ENCODE measurements around the gene USP33. TPM values are rescaled to one million over a fixed set of nuclear protein-coding genes. Genes with fewer than 3 reads are reported as not detected.
A peak's percentile ranks its signal among the peaks of the same experiment; 100 is the strongest.
"Not testable (repeated sequence)": the region's sequence is repeated elsewhere in the genome, so short reads cannot be mapped to it uniquely, and the experiment has no call there.

The USP33 gene
- total and polyA plus RNA-seq, 2 of the 13 experiments (the other 11 are each of a cell fraction or from before 2014, with no cell fraction given) = 32.0 to 49.1 TPM

DNA sequence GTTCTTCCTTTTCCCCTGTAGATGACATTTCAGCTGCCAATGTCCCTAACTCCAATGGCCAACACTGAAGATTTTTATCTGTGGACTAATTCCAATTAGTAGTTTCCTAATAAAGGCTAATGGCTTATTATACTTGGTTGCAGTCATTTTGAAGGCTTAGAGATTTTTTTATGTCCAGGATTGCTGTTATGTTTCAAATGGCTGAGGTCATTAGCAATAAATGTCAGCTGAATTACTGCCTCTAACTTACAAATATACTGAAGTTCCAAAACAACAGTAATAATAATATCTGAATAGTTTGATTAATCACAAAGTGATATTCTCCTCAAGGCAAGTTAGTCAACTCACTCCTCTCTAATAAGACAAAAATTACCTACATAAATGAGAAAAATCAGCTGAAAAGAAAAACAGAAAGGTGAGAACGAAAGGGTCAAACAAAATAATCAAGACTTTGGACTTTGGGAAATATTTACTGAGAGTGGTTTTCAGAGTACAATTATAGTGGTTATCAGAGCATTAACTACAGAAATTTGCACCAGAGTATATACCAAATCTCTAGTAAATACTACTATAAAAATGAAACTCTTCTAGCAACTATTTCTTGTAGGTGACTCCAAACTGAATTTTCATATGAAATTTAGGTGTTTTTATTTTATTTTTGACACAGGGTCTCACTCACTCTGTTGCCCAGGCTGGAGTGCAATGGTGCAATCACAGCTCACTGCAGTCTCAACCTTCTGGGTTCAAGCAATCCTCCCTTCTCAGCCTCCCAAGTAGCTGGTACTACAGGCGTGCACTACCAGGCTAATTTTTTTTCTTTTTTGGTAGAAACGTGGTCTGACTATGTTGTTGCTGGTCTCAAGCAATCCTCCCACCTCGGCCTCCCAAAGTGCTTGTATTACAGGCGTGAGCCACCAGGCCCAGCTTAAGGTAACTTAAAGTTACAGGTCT is 80.7 kb downstream of the USP33 start (continued):
- TF ChIP-seq HNF4A (CRISPR knock-in tag; IDR thresholded peaks at IDR 0.05) (peak; percentile 65), CEBPG (CRISPR knock-in tag; IDR thresholded peaks at IDR 0.05) (peak; percentile 33; the same call in 1 of the 2 replicates)

DNA sequence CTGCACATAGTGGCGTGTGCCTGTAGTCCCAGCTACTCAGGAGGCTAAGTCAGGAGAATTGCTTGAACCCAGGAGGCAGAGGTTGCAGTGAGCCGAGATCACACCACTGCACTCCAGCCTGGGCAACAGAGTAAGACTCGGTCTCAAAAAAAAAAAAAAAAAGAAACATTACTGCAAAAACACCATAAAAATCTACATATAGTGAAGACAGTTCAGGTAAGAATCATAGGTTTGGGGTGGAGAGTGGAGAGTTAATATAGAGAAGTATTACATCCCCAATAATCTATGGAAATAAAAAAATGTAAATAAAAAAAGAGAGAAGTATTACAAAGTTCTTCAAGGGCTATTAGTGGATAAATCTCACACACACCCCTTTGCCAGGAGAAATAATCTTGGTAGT is 84.8 kb downstream of the USP33 start:
- H3K9me3 ChIP-seq (ENCODE audit: low read length); intact Hi-C loops (cut with micrococcal nuclease; ENCODE audit: unreplicated experiment); in situ Hi-C loops (cut with HindIII; ENCODE audit: extremely low pct_ligation_motif_present, low pct_unique_long_range_greater_than_20kb); H2AFZ ChIP-seq (ENCODE audit: low read length); BruUV-seq (replicated peaks); CTCF ChIA-PET (ENCODE audit: low intra/inter-chr PET ratio, low total read pairs); H3K4me2 ChIP-seq (ENCODE audit: low read depth, low read length); FAIRE-seq; H3K4me3 ChIP-seq (replicated peaks in 1 of 3; ENCODE audit: insufficient read depth in 1 of 3, low read depth in 2 of 3, low read length in 3 of 3); H3K27me3 ChIP-seq (ENCODE audit: control insufficient read depth in 1 of 2, insufficient read depth in 2 of 2, low read length in 2 of 2); ATAC-seq; POLR2A ChIA-PET; H3K36me3 ChIP-seq (replicated peaks in 1 of 2; ENCODE audit: control insufficient read depth in 1 of 2, insufficient read depth in 2 of 2, low read length in 2 of 2); H3K9ac ChIP-seq (ENCODE audit: insufficient read depth, low read depth, low read length); H3K27ac ChIP-seq (ENCODE audit: extremely low read length, insufficient read depth, low read length); DNase-seq (ENCODE audit: low spot score): not testable (repeated sequence)
- Histone ChIP-seq H4K20me1 (ENCODE audit: insufficient read depth, low read length) (peaks cover 30% of the 10 kb centered on the region), H3K79me2 (ENCODE audit: insufficient read depth, low read length) (peaks cover 100% of the 10 kb centered on the region), H3K4me1 (ENCODE audit: insufficient read depth, low read length) (peaks cover 62% of the 10 kb centered on the region)
- 95% methylated on average over 3 of the region's 3 CpGs for WGBS (ENCODE audit: low lambda C conversion rate)

DNA sequence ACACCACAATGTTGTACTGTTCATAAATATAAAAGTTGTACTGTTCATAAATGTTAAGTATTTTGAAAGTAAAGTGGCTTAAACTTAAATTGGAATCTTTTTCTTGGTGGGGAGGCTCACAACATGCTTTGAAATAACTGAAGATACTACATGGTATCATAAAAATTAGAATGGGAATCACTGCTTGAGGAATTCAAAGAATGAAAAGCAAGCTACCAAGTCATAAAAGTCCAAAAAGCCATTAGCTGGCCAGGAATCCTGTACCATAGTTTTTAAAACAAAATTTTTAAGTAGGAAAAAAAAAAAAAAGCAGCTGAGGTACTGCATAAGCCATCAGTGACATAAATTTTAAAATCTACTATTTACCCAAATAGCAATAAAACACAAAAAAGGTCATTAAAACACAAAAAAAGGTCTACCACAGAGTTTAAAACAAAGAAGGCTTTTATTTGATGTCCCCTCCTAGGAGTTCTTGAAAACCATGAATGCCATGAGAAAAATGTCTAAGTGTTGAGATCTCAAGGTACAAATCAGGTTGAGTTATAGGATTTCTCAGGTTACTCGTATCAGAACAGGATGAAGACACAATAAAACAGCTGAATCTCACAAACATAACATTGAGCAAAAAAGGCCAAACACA is 85.8 kb downstream of the USP33 start:
- intact Hi-C loops (cut with micrococcal nuclease; ENCODE audit: unreplicated experiment) (no loop called here), in situ Hi-C loops (cut with HindIII; ENCODE audit: extremely low pct_ligation_motif_present, low pct_unique_long_range_greater_than_20kb) (no loop called here)
- no peaks in the 10 kb centered on the region for H3K9me3 ChIP-seq (ENCODE audit: low read length)
- DNase-seq (ENCODE audit: low spot score) (no peak), ATAC-seq (no peak), FAIRE-seq (no peak)
- BruUV-seq (replicated peaks) = no TSS peak
- peaks cover 32% of the 10 kb centered on the region for H4K20me1 ChIP-seq (ENCODE audit: insufficient read depth, low read length)
- H3K79me2 ChIP-seq (ENCODE audit: insufficient read depth, low read length) = peaks cover 98% of the 10 kb centered on the region
- no peak overlapping the region for H3K4me3 ChIP-seq (replicated peaks in 1 of 3; ENCODE audit: insufficient read depth in 1 of 3, low read depth in 2 of 3, low read length in 3 of 3)
- 92% methylated on average over 1 of the region's 1 CpG for WGBS (ENCODE audit: low lambda C conversion rate)
- POLR2A ChIA-PET = no interaction called here
- CTCF ChIA-PET (ENCODE audit: low intra/inter-chr PET ratio, low total read pairs) = no interaction called here
- H3K4me2 ChIP-seq (ENCODE audit: low read depth, low read length) = no peak overlapping the region
- no peak overlapping the region for H3K27ac ChIP-seq (ENCODE audit: extremely low read length, insufficient read depth, low read length)
- H3K27me3 ChIP-seq (ENCODE audit: control insufficient read depth in 1 of 2, insufficient read depth in 2 of 2, low read length in 2 of 2) = no peaks in the 10 kb centered on the region
- H3K36me3 ChIP-seq (replicated peaks in 1 of 2; ENCODE audit: control insufficient read depth in 1 of 2, insufficient read depth in 2 of 2, low read length in 2 of 2) = peaks cover 0 to 5% of the 10 kb centered on the region in 2 experiments; a peak in 1 of 5 replicates
- H3K4me1 ChIP-seq (ENCODE audit: insufficient read depth, low read length) = peaks cover 52% of the 10 kb centered on the region
- no peak overlapping the region for H2AFZ ChIP-seq (ENCODE audit: low read length)
- no peak overlapping the region for H3K9ac ChIP-seq (ENCODE audit: insufficient read depth, low read depth, low read length)
- TF ChIP-seq NFKB2 (CRISPR knock-in tag; IDR thresholded peaks at IDR 0.05; ENCODE audit: borderline replicate concordance) = no peak
- TF ChIP-seq MZF1 (CRISPR knock-in tag; IDR thresholded peaks at IDR 0.05; ENCODE audit: borderline replicate concordance) = no peak
- TF ChIP-seq ZSCAN20 (CRISPR knock-in tag; IDR thresholded peaks at IDR 0.05; ENCODE audit: borderline replicate concordance) = no peak
- TF ChIP-seq POLR2AphosphoS5 (IDR thresholded peaks at IDR 0.05; ENCODE audit: low read depth, low read length) = no peak
- TF ChIP-seq ZNF256 (CRISPR knock-in tag; conservative IDR thresholded peaks at IDR 0.05) = no peak
- no peak for TF ChIP-seq ZNF567 (CRISPR knock-in tag; IDR thresholded peaks at IDR 0.05; ENCODE audit: borderline replicate concordance)
- no peak for TF ChIP-seq ZNF292 (CRISPR knock-in tag; IDR thresholded peaks at IDR 0.05; ENCODE audit: borderline replicate concordance, low read depth)
- TF ChIP-seq ZNF672 (CRISPR knock-in tag; IDR thresholded peaks at IDR 0.05) = no peak
- TF ChIP-seq, protein P1, sequence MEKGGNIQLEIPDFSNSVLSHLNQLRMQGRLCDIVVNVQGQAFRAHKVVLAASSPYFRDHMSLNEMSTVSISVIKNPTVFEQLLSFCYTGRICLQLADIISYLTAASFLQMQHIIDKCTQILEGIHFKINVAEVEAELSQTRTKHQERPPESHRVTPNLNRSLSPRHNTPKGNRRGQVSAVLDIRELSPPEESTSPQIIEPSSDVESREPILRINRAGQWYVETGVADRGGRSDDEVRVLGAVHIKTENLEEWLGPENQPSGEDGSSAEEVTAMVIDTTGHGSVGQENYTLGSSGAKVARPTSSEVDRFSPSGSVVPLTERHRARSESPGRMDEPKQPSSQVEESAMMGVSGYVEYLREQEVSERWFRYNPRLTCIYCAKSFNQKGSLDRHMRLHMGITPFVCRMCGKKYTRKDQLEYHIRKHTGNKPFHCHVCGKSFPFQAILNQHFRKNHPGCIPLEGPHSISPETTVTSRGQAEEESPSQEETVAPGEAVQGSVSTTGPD (CRISPR knock-in tag; IDR thresholded peaks at IDR 0.05) = no peak
- TF ChIP-seq ZNF775 (CRISPR knock-in tag; IDR thresholded peaks at IDR 0.05; ENCODE audit: borderline replicate concordance) = no peak
- no peak for TF ChIP-seq REXO4 (CRISPR knock-in tag; IDR thresholded peaks at IDR 0.05; ENCODE audit: borderline replicate concordance)
- no peak for TF ChIP-seq FOSL2 (CRISPR knock-in tag; IDR thresholded peaks at IDR 0.05)
- TF ChIP-seq JARID2 (CRISPR knock-in tag; IDR thresholded peaks at IDR 0.05; ENCODE audit: insufficient replicate concordance) = no peak
